Caco-2 (cell line): ENCODE data around the gene RNH1. TPM values are rescaled to one million over a fixed set of nuclear protein-coding genes. Genes with fewer than 3 reads are reported as not detected.

Experiments used
- BruUV-seq: library from RNA; stranded (reverse); fragments of 400-500 nt; replicated peaks from 2 replicates; lab custom pipeline; 2021; lab: Mats Ljungman, UMichigan
- CTCF ChIA-PET: fragments of 300-600 bp; sonication (Branson Sonifier 250); formaldehyde crosslinking; loops from one replicate; lab custom pipeline; 2022; ENCODE audit warnings: antibody characterized with exemption; lab: Charles Lee
- POLR2A ChIA-PET: fragments of 300-600 bp; sonication (Branson Sonifier 250); formaldehyde crosslinking; loops from one replicate; lab custom pipeline; 2022; ENCODE audit warnings: antibody characterized with exemption; lab: Charles Lee
- DNase-seq, 2 experiments: peaks; one replicate each; pipeline versions ENCODE4 v3.0.0 to v3.0.0-alpha.2; 2020 to 2022
- H3K27me3 ChIP-seq: replicated peaks from 2 replicates; pipeline ENCODE4 v1.6.0; 2011; ENCODE audit warnings: low read length; ENCODE audit not compliant: control insufficient read depth, insufficient read depth
- H3K36me3 ChIP-seq: 2 replicates; pipeline ENCODE4 v1.5.1; 2011; ENCODE audit warnings: low read length; ENCODE audit not compliant: control insufficient read depth, insufficient read depth
- H3K4me1 ChIP-seq: fragments of 250-450 bp; sonication (Bioruptor Pico); 2 replicates; pipeline ENCODE4 v1.5.1; 2020; ENCODE audit warnings: mild to moderate bottlenecking
- H3K4me3 ChIP-seq: 2 replicates; pipeline ENCODE4 v1.5.1; 2011; ENCODE audit warnings: low read depth, mild to moderate bottlenecking, control low read depth, low read length
- H3K9me3 ChIP-seq: fragments of 250-450 bp; sonication (Bioruptor Pico); 2 replicates; pipeline ENCODE4 v1.5.1; 2020; ENCODE audit warnings: mild to moderate bottlenecking, moderate library complexity
- H3K27ac Mint-ChIP-seq: one replicate; pipeline ENCODE4 v1.8.0; 2022; ENCODE audit warnings: mixed read lengths; ENCODE audit not compliant: unreplicated experiment
- H3K27me3 Mint-ChIP-seq: one replicate; pipeline ENCODE4 v1.8.0; 2022; ENCODE audit warnings: mixed read lengths; ENCODE audit not compliant: insufficient read depth, unreplicated experiment
- H3K36me3 Mint-ChIP-seq: one replicate; pipeline ENCODE4 v1.8.0; 2022; ENCODE audit warnings: mild to moderate bottlenecking, mixed read lengths; ENCODE audit not compliant: insufficient read depth, unreplicated experiment
- H3K4me1 Mint-ChIP-seq: one replicate; pipeline ENCODE4 v1.8.0; 2022; ENCODE audit warnings: low read depth, mixed read lengths; ENCODE audit not compliant: unreplicated experiment
- H3K4me3 Mint-ChIP-seq: one replicate; pipeline ENCODE4 v1.8.0; 2022; ENCODE audit warnings: mild to moderate bottlenecking, moderate library complexity, mixed read lengths; ENCODE audit not compliant: unreplicated experiment
- H3K9me3 Mint-ChIP-seq: one replicate; pipeline ENCODE4 v1.8.0; 2022; ENCODE audit warnings: mixed read lengths; ENCODE audit not compliant: unreplicated experiment
- CTCF ChIP-seq, 2 experiments: fragments of 200-600 bp in 1 of 2; IDR thresholded peaks; 1 replicate in 1 of 2; 2 replicates in 1 of 2; pipeline versions ENCODE4 v1.5.1 to v1.8.0; 2011 to 2022; ENCODE audit warnings: antibody characterized with exemption in 1 of 2, control low read depth in 1 of 2, inconsistent platforms in 1 of 2, low read depth in 1 of 2, low read length in 1 of 2, mild to moderate bottlenecking in 1 of 2, moderate library complexity in 1 of 2; ENCODE audit not compliant: insufficient read depth in 1 of 2, severe bottlenecking in 1 of 2, unreplicated experiment in 1 of 2
- intact Hi-C: fragments of 100-400 bp; cut with micrococcal nuclease; formaldehyde crosslinking; loops from one replicate; pipeline ENCODE4 v1.10.0; 2022; ENCODE audit not compliant: unreplicated experiment
- total RNA-seq: library from RNA; stranded (reverse); gene quantifications from 2 replicates; pipeline ENCODE4 v1.2.3, GENCODE V29; 2022

RNH1 gene
- total RNA-seq, 1 experiment from 2014 or later, result 136 TPM

- no peaks in the 10 kb centered on the region for H3K4me1 Mint-ChIP-seq
- H3K9me3 Mint-ChIP-seq, result no peaks in the 10 kb centered on the region
- no peak for TF ChIP-seq CTCF (IDR thresholded peaks at IDR 0.05; ENCODE audit: insufficient read depth in 1 of 2, low read depth in 1 of 2, low read length in 1 of 2, severe bottlenecking in 1 of 2, unreplicated experiment in 1 of 2)
- no peak overlapping the region for H3K4me3 Mint-ChIP-seq
- Histone ChIP-seq H3K27me3 (no peaks in the 10 kb centered on the region), H3K4me1 (peaks cover 7% of the 10 kb centered on the region), H3K36me3 (peaks cover 3% of the 10 kb centered on the region), H3K9me3 (no peaks in the 10 kb centered on the region), H3K4me3 (no peak overlapping the region)
- DNase-seq, result no peak
- ChIA-PET POLR2A (no interaction called here), CTCF (no interaction called here)
- intact Hi-C loops, result no loop called here
- no peaks in the 10 kb centered on the region for H3K27me3 Mint-ChIP-seq
- H3K27ac Mint-ChIP-seq, result no peak overlapping the region
- no TSS peak for BruUV-seq
- peaks cover 63% of the 10 kb centered on the region for H3K36me3 Mint-ChIP-seq
Measured at GRCh38 chr11:503179-503981, 3.7 kb downstream of the RNH1 start.

GRCh38 chr11:502288-503178 lies 4.5 kb downstream of the RNH1 start:
- BruUV-seq, result no TSS peak
- no peaks in the 10 kb centered on the region for H3K27me3 ChIP-seq
- no peak overlapping the region for H3K27ac Mint-ChIP-seq
- TF ChIP-seq CTCF (IDR thresholded peaks at IDR 0.05; ENCODE audit: insufficient read depth in 1 of 2, low read depth in 1 of 2, low read length in 1 of 2, severe bottlenecking in 1 of 2, unreplicated experiment in 1 of 2), result no peak
- ChIA-PET CTCF (interaction anchor here (0.5 kb wide), 1 partner anchor 20 kb away, joined by 5 read pairs; no protein-coding TSS in a partner anchor), POLR2A (no interaction called here)
- peaks cover 6% of the 10 kb centered on the region for H3K36me3 ChIP-seq
- H3K4me1 ChIP-seq, result peaks cover 7% of the 10 kb centered on the region
- no peak for DNase-seq
- no peaks in the 10 kb centered on the region for H3K4me1 Mint-ChIP-seq
- no peak overlapping the region for H3K4me3 ChIP-seq
- H3K9me3 Mint-ChIP-seq, result no peaks in the 10 kb centered on the region
- H3K27me3 Mint-ChIP-seq, result no peaks in the 10 kb centered on the region
- no peaks in the 10 kb centered on the region for H3K9me3 ChIP-seq
- intact Hi-C loops, result no loop called here
- no peak overlapping the region for H3K4me3 Mint-ChIP-seq
- H3K36me3 Mint-ChIP-seq, result peaks cover 63% of the 10 kb centered on the region

GRCh38 chr11:501683-502287 lies 5.3 kb downstream of the RNH1 start:
- DNase-seq, result no peak
- no TSS peak for BruUV-seq
- Mint-ChIP-seq H3K4me3 (no peak overlapping the region), H3K27me3 (no peaks in the 10 kb centered on the region), H3K27ac (no peak overlapping the region), H3K36me3 (peaks cover 63% of the 10 kb centered on the region), H3K9me3 (no peaks in the 10 kb centered on the region), H3K4me1 (no peaks in the 10 kb centered on the region)
- peaks cover 7% of the 10 kb centered on the region for H3K4me1 ChIP-seq
- no peak overlapping the region for H3K4me3 ChIP-seq
- H3K9me3 ChIP-seq, result no peaks in the 10 kb centered on the region
- ChIA-PET POLR2A (no interaction called here), CTCF (no interaction called here)
- H3K36me3 ChIP-seq, result peaks cover 8% of the 10 kb centered on the region
- no peak for TF ChIP-seq CTCF (IDR thresholded peaks at IDR 0.05; ENCODE audit: insufficient read depth in 1 of 2, low read depth in 1 of 2, low read length in 1 of 2, severe bottlenecking in 1 of 2, unreplicated experiment in 1 of 2)
- H3K27me3 ChIP-seq, result no peaks in the 10 kb centered on the region
- intact Hi-C loops, result no loop called here
